ENCODE results near the gene EFHD1. TPM values are rescaled to one million over a fixed set of nuclear protein-coding genes. Genes with fewer than 3 reads are reported as not detected.

Gene EFHD1
- total RNA-seq, 1 donor from 2014 or later: 5.6 TPM

- H3K4me3 Mint-ChIP-seq: no peak overlapping the region
- no peak for DNase-seq (ENCODE audit: low spot score in 2 of 2, unreplicated experiment in 2 of 2)
- TF ChIP-seq CTCF (IDR thresholded peaks at IDR 0.05; ENCODE audit: unreplicated experiment): no peak
- no peaks in the 10 kb centered on the region for H3K36me3 Mint-ChIP-seq
- no peak overlapping the region for H3K27ac Mint-ChIP-seq
- H3K4me1 Mint-ChIP-seq: peaks cover 9% of the 10 kb centered on the region
- H3K9me3 Mint-ChIP-seq: no peaks in the 10 kb centered on the region
- H3K27me3 Mint-ChIP-seq (ENCODE audit: low read depth): peaks cover 27% of the 10 kb centered on the region
Observed at GRCh38 chr2:232636788-232637420, 3.5 kb downstream of the EFHD1 start.

GRCh38 chr2:232637866-232638583 is 4.6 kb downstream of the EFHD1 start:
- TF ChIP-seq CTCF (IDR thresholded peaks at IDR 0.05; ENCODE audit: unreplicated experiment): no peak
- Mint-ChIP-seq H3K27me3 (ENCODE audit: low read depth) (peaks cover 19% of the 10 kb centered on the region), H3K36me3 (no peaks in the 10 kb centered on the region), H3K4me1 (peaks cover 4% of the 10 kb centered on the region), H3K4me3 (no peak overlapping the region), H3K27ac (no peak overlapping the region), H3K9me3 (no peaks in the 10 kb centered on the region)
- no peak for DNase-seq (ENCODE audit: low spot score in 2 of 2, unreplicated experiment in 2 of 2)

GRCh38 chr2:232641153-232641848 is 7.9 kb downstream of the EFHD1 start:
- Mint-ChIP-seq H3K9me3 (no peaks in the 10 kb centered on the region), H3K36me3 (no peaks in the 10 kb centered on the region), H3K4me1 (no peaks in the 10 kb centered on the region), H3K27ac (no peak overlapping the region), H3K4me3 (no peak overlapping the region), H3K27me3 (ENCODE audit: low read depth) (peaks cover 2% of the 10 kb centered on the region)
- TF ChIP-seq CTCF (IDR thresholded peaks at IDR 0.05; ENCODE audit: unreplicated experiment): no peak
- no peak for DNase-seq (ENCODE audit: low spot score in 2 of 2, unreplicated experiment in 2 of 2)

GRCh38 chr2:232643147-232643425 is 9.7 kb downstream of the EFHD1 start:
- no peak overlapping the region for H3K4me3 Mint-ChIP-seq
- no peak overlapping the region for H3K27ac Mint-ChIP-seq
- no peaks in the 10 kb centered on the region for H3K4me1 Mint-ChIP-seq
- no peaks in the 10 kb centered on the region for H3K9me3 Mint-ChIP-seq
- H3K36me3 Mint-ChIP-seq: no peaks in the 10 kb centered on the region
- DNase-seq (ENCODE audit: low spot score in 2 of 2, unreplicated experiment in 2 of 2): no peak
- H3K27me3 Mint-ChIP-seq (ENCODE audit: low read depth): no peaks in the 10 kb centered on the region
- TF ChIP-seq CTCF (IDR thresholded peaks at IDR 0.05; ENCODE audit: unreplicated experiment): no peak

- H3K36me3 Mint-ChIP-seq: no peaks in the 10 kb centered on the region
- DNase-seq (ENCODE audit: low spot score in 2 of 2, unreplicated experiment in 2 of 2): no peak
- H3K4me1 Mint-ChIP-seq: no peaks in the 10 kb centered on the region
- no peaks in the 10 kb centered on the region for H3K27me3 Mint-ChIP-seq (ENCODE audit: low read depth)
- H3K27ac Mint-ChIP-seq: no peak overlapping the region
- H3K4me3 Mint-ChIP-seq: no peak overlapping the region
- no peak for TF ChIP-seq CTCF (IDR thresholded peaks at IDR 0.05; ENCODE audit: unreplicated experiment)
- H3K9me3 Mint-ChIP-seq: no peaks in the 10 kb centered on the region
Observed at GRCh38 chr2:232643813-232644347, 10.5 kb downstream of the EFHD1 start.

All from mesothelial cell of epicardium (in vitro differentiated cells).